ENCODE data around the gene MRPL43.
"Not testable (repeated sequence)": the region's sequence is repeated elsewhere in the genome, so short reads cannot be mapped to it uniquely, and the experiment has no call there.

The MRPL43 gene

DNA sequence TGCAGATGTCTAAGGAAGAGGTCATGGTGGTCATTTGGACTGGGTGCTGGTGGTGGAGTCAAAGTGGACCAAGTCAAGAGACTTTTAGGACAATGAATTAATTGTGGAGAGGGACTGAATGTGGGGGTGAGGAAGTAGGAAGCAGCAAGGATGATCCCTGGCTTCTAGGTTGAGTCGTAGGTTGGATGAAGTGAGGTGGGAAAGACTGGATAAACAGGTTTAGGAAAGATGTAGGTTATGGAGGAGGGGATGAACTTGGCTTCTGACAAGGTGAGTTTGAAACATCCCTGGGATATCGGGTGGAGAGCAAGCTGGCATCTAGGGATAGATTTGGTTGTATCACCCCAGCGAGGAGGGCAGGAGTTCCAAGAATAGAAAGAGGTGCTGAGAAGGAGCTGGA lies 10.4 kb downstream of the MRPL43 start:
- no peak for DNase-seq (ENCODE audit: low read depth)
- TF ChIP-seq, protein P1, sequence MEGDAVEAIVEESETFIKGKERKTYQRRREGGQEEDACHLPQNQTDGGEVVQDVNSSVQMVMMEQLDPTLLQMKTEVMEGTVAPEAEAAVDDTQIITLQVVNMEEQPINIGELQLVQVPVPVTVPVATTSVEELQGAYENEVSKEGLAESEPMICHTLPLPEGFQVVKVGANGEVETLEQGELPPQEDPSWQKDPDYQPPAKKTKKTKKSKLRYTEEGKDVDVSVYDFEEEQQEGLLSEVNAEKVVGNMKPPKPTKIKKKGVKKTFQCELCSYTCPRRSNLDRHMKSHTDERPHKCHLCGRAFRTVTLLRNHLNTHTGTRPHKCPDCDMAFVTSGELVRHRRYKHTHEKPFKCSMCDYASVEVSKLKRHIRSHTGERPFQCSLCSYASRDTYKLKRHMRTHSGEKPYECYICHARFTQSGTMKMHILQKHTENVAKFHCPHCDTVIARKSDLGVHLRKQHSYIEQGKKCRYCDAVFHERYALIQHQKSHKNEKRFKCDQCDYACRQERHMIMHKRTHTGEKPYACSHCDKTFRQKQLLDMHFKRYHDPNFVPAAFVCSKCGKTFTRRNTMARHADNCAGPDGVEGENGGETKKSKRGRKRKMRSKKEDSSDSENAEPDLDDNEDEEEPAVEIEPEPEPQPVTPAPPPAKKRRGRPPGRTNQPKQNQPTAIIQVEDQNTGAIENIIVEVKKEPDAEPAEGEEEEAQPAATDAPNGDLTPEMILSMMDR (IDR thresholded peaks at IDR 0.05; ENCODE audit: control insufficient read depth, extremely low read depth, insufficient read depth) = no peak
- H3K4me3 ChIP-seq (ENCODE audit: low read depth, low read length) = no peak overlapping the region

DNA sequence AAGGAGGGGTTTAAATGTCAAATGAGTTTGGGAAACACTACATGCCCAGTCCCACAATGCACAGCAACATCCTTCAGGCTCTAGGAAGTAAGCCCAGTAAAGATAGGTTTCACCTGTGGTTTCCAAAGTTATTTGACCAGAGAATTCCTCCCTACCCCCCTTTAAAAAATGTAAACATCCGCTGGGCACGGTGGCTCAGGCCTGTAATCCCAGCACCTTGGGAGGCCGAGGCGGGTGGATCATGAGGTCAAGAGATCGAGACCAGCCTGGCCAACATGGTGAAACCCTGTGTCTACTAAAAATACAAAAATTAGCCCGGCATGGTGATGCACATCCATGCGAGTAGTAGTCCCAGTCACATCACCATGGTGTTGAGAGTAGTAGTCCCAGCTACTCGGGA lies 11.9 kb downstream of the MRPL43 start:
- not testable (repeated sequence) for H3K4me3 ChIP-seq (ENCODE audit: low read depth, low read length); DNase-seq (ENCODE audit: low read depth)

DNA sequence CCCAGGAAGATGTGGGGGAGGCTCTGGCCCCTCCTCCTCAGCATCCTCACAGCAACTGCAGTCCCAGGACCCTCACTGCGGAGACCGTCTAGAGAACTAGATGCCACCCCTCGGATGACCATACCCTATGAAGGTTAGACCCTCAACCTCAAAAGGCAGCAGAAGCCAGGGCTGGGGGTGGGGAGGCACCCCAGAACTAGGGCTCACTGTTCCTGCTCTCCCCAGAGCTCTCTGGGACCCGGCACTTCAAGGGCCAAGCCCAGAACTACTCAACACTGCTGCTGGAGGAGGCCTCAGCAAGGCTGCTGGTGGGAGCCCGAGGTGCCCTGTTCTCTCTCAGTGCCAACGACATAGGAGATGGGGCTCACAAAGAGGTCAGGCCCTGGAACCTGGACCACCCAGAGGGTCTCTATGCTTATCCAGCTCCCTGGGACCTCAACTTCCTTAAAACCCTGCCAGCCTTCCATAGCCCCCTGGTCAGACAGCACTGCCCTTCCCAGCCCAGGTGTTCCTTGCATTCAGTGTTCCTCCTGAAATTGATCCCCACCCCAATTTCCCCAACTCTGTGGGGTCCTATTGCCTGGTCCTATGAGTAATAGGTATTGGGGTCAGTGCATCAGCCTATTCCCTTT lies 14.3 kb downstream of the MRPL43 start:
- TF ChIP-seq, protein P1 (IDR thresholded peaks at IDR 0.05; ENCODE audit: control insufficient read depth, extremely low read depth, insufficient read depth) = no peak
- H3K4me3 ChIP-seq (ENCODE audit: low read depth, low read length) = no peak overlapping the region
- no peak for DNase-seq (ENCODE audit: low read depth)

DNA sequence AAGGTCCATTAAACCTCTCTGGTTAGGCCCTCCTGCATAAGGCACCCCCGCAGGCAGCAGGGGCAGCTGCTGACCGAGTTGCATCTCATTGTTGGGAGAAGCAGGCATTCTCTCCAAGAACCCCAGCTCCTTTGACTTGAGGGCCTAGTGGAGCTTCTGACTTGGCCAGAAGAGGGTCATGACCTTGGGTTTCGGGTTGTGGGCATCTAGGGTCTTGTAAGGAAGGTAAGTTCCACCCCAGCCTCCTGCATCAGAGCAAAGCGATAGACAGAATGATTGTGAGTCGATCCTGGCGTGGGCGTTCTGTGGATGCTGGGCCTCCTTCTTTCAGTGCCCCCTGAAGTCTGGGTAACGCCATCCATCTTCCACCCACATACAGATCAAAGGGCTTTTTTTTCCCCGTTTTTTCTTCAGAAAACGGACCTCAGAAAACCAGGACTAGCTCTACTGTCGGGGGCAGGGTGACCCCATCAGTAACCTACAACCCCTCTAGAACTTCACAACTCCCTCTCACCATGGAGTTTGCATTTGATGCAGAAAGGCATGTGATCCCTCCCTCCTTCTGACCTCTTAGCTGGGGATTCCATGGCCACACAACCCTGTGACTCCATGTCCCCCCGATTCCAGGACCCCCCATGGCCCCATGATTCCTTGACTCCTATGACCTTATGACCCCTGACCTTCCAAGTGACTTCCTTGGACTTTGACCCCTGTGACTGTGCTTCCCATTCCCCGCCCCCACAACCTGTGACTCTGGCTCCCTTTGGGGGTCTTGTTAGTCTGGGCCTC lies 15.0 kb downstream of the MRPL43 start:
- no peak overlapping the region for H3K4me3 ChIP-seq (ENCODE audit: low read depth, low read length)
- no peak for DNase-seq (ENCODE audit: low read depth)
- TF ChIP-seq, protein P1 (IDR thresholded peaks at IDR 0.05; ENCODE audit: control insufficient read depth, extremely low read depth, insufficient read depth) = no peak

DNA sequence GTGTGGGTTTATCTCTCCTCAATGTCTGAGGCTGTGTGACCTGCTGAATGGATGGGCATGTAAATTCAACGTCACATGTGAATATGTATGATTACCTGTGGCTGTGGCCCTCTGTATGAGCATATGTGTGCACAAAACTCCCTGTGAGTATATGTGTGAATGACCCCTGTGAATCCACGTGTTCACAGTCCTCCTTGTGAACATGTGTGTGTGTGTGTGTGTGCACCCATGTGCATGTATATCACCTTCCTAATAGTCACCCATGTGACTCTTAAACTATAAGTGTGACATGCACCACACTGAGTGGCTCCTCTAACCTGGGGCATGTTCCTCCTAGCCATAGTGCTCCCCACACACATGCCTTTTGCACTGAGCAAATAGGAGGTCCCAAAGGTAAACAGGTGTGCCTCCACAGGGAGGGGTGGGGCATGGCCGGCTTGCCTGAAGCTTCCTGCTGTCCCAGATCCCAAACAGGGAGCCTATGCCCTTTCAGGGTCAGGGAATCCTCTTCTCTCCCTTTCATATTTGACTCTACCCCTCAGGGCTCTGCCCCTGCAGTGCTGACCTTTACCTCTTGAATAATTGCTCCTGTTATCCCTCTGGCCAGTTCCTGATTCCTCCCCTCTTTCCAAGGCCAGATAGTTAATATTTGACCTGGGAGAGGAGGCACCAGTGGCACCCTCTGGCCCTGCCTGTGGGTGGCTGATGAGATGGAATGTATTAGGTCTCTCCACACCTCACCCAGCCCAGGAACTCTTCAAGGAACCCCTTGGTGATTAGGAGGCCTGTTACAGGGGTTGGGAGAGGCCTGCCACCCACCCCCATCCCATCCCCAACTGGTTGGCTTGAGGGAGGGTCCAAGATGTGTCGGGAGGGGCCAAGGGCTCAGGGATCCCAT lies 16.1 kb downstream of the MRPL43 start:
- TF ChIP-seq, protein P1 (IDR thresholded peaks at IDR 0.05; ENCODE audit: control insufficient read depth, extremely low read depth, insufficient read depth) = no peak
- H3K4me3 ChIP-seq (ENCODE audit: low read depth, low read length) = no peak overlapping the region
- no peak for DNase-seq (ENCODE audit: low read depth)

DNA sequence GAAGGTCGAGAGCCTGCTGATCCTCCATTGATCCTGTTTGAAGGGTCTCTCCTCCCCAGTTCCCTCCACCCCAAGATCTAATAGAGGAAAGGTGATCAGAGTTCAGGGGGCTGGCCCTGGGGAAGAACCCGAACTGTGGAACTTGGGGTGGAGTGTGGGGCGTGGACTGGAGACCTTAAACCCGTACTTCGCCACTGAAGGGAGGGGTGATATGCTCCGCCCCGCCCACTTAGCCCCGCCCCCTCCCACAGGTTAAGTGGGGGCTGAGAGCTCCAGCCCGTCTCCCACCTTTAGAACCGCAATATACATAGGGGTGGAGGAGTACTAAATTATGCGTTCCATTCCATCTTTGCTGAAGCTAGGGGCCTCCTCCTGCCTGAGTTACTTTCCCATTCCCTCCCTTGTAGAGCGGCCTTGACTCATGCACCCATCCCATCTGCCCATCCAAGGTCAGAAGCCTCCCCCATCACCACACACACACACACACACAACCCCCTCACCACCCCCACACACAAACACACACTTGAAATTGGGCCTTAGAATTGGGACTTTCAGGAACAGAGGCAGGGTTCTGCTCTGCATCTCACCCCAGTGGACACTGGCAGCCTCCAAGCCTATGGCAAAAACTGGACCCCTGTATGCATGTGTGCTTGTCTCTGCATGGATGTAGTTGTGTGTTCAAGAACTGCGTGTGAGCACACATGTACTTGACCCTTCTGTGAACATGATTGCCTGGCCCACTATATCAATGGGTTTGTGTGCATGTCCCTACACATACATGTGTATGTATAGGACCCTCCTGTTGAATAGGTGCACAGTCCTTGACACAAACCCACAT lies 17.0 kb downstream of the MRPL43 start:
- no peak for DNase-seq (ENCODE audit: low read depth)
- peak overlapping the region; percentile 52 for H3K4me3 ChIP-seq (ENCODE audit: low read depth, low read length)

More for the DNA sequence above, 17.0 kb downstream of the MRPL43 start:
- TF ChIP-seq, protein P1 (IDR thresholded peaks at IDR 0.05; ENCODE audit: control insufficient read depth, extremely low read depth, insufficient read depth) = no peak

Data from LNCaP clone FGC (cell line).